ENCODE results near the gene CACNA1C. TPM values are rescaled to one million over a fixed set of nuclear protein-coding genes. Genes with fewer than 3 reads are reported as not detected.

Gene CACNA1C
- total RNA-seq, 4 donors from 2014 or later: 2.9 to 5.3 (median 4.3) TPM

GRCh38 chr12:2586156-2587038 is 533.6 kb downstream of the CACNA1C start:
- TF ChIP-seq CTCF (IDR thresholded peaks at IDR 0.05; ENCODE audit: low read depth): no peak

DNA sequence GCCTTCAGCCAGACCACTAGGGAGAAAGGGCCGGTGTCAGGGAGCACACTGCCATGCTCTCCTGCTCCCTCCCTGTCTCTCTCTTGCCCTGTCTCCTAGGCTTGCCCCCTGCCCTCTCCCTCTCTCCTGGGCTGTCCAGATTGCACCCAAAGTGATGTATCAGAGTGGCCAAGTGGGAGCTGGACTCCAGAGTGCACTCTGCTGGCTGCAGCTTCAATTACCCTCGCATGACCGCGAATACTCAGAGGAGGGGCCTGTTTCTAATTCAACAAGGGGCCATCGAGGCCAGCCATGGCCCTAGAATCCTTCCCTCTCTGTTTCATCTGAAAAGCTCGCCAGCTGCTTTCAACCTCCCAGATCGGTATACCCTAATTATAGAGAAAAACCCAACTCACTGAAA is 535.6 kb downstream of the CACNA1C start:
- no peak for TF ChIP-seq CTCF (IDR thresholded peaks at IDR 0.05; ENCODE audit: low read depth)

DNA sequence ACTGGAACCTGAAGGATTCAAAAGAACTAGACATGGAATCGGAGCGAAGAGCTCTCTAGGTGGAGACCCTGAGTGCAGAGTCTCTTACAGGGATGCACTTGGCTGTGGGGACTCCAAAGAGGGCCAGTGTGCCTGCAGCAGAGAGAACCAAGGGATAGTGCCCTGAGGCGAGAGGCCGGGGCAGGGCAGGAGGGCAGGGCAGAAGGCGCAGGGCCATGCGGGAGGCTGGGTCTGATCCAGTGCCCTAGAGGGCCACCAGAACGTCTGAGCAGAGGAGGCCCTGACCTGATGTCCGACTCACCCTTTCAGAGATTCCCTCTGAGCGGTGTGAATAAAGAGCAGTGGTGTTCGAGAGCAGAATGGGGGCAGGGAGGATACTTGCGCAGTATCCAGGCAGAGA is 536.6 kb downstream of the CACNA1C start:
- no peak for TF ChIP-seq CTCF (IDR thresholded peaks at IDR 0.05; ENCODE audit: low read depth)

- no peak for TF ChIP-seq CTCF (IDR thresholded peaks at IDR 0.05; ENCODE audit: low read depth)
These were observed 540.3 kb downstream of the CACNA1C start for GRCh38 chr12:2593045-2593444.

- TF ChIP-seq CTCF (IDR thresholded peaks at IDR 0.05; ENCODE audit: low read depth): no peak
These were observed 543.7 kb downstream of the CACNA1C start for GRCh38 chr12:2596441-2596840.

GRCh38 chr12:2605301-2605700 is 552.5 kb downstream of the CACNA1C start:
- no peak for TF ChIP-seq CTCF (IDR thresholded peaks at IDR 0.05; ENCODE audit: low read depth)

- TF ChIP-seq CTCF (IDR thresholded peaks at IDR 0.05; ENCODE audit: low read depth): no peak
These were observed 553.6 kb downstream of the CACNA1C start for GRCh38 chr12:2606186-2606910.
